ENCODE measurements around the gene TEF. TPM values are rescaled to one million over a fixed set of nuclear protein-coding genes. Genes with fewer than 3 reads are reported as not detected.

Gene TEF
- total RNA-seq, 6 experiments from 2014 or later, result 7.4 to 10.6 (median 9.4) TPM

DNA sequence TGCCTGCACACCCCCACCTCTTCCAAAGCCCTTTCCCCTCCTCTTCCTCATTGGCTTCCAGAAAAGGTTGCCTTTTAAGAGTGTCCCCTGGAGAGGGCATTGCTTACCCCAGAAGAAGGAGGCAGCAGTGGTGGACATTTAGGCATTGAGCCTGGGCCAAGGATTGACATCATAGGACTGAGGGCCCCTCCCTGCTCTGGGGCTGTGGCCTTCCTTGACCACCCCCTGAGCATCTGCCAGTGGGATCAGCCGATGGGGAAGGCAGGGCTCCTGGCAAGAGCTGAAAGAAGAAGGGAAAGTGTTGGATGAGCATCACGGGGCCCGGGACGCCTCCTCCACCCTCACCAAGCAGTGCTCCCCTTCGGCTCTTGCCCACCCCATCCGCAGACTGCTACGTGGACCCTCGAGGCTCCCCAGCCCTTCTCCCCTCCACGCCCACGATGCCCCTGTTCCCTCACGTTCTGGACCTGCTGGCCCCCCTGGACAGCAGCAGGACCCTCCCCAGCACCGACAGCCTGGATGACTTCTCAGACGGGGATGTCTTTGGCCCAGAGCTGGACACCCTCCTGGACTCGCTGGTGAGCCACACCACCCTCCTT lies 43.0 kb upstream of the TEF start:
- peaks cover 13% of the 10 kb centered on the region for H3K36me3 Mint-ChIP-seq (ENCODE audit: low read depth)
- no peaks in the 10 kb centered on the region for H3K4me1 Mint-ChIP-seq (ENCODE audit: low read depth)
- no peak overlapping the region for H3K4me3 Mint-ChIP-seq
- peaks cover 1% of the 10 kb centered on the region for H3K27me3 Mint-ChIP-seq (ENCODE audit: insufficient read depth)
- TF ChIP-seq, protein P1, sequence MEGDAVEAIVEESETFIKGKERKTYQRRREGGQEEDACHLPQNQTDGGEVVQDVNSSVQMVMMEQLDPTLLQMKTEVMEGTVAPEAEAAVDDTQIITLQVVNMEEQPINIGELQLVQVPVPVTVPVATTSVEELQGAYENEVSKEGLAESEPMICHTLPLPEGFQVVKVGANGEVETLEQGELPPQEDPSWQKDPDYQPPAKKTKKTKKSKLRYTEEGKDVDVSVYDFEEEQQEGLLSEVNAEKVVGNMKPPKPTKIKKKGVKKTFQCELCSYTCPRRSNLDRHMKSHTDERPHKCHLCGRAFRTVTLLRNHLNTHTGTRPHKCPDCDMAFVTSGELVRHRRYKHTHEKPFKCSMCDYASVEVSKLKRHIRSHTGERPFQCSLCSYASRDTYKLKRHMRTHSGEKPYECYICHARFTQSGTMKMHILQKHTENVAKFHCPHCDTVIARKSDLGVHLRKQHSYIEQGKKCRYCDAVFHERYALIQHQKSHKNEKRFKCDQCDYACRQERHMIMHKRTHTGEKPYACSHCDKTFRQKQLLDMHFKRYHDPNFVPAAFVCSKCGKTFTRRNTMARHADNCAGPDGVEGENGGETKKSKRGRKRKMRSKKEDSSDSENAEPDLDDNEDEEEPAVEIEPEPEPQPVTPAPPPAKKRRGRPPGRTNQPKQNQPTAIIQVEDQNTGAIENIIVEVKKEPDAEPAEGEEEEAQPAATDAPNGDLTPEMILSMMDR (IDR thresholded peaks at IDR 0.05), result no peak
- no peak overlapping the region; the same call in 1 of the 2 replicates for H3K27ac Mint-ChIP-seq
- no peak for DNase-seq
- H3K9me3 Mint-ChIP-seq, result no peaks in the 10 kb centered on the region

DNA sequence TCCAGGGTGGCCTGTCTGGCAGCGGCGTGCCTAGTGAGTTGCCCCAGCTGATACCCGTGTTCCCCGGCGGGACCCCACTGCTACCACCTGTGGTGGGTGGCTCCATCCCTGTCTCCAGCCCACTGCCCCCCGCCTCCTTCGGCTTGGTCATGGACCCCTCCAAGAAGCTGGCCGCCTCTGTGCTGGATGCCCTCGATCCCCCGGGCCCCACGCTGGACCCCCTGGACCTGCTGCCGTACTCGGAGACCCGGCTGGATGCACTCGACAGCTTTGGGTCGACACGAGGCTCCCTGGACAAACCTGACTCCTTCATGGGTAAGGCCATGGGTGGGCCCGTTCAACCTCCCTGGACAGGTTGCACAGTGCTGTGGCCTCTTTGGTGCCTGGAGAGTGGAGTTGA lies 41.9 kb upstream of the TEF start:
- TF ChIP-seq, protein P1 (IDR thresholded peaks at IDR 0.05), result no peak
- DNase-seq, result no peak
- no peaks in the 10 kb centered on the region for H3K4me1 Mint-ChIP-seq (ENCODE audit: low read depth)
- H3K4me3 Mint-ChIP-seq, result no peak overlapping the region
- H3K27ac Mint-ChIP-seq, result no peak overlapping the region
- no peaks in the 10 kb centered on the region for H3K9me3 Mint-ChIP-seq
- peaks cover 17% of the 10 kb centered on the region for H3K36me3 Mint-ChIP-seq (ENCODE audit: low read depth)
- peaks cover 3% of the 10 kb centered on the region for H3K27me3 Mint-ChIP-seq (ENCODE audit: insufficient read depth)

DNA sequence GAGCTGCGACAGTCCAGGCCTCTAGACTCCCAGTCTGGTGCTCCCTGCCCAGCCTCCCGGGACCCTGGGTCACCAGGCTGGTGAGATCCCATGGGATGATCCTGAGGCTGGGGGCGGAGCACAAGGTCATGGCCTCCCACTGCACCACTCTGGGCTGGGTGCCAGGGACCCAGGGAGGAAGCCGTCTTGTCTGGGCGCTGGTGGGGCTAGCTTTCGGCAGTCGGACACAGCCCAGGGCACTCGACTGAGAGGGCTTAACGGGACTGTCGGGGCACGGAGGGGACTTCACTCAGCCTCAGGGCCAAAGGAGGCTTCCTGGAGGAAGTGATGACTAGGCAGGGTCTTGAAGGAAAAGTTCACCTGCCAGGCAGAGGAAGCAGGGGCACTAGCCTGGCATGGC lies 41.4 kb upstream of the TEF start:
- Mint-ChIP-seq H3K27ac (peak overlapping the region; percentile 31; the same call in 1 of the 2 replicates), H3K9me3 (no peaks in the 10 kb centered on the region), H3K4me3 (no peak overlapping the region), H3K4me1 (ENCODE audit: low read depth) (no peaks in the 10 kb centered on the region), H3K36me3 (ENCODE audit: low read depth) (peaks cover 13% of the 10 kb centered on the region), H3K27me3 (ENCODE audit: insufficient read depth) (peaks cover 3% of the 10 kb centered on the region)
- DNase-seq, result no peak
- TF ChIP-seq, protein P1 (IDR thresholded peaks at IDR 0.05), result no peak

DNA sequence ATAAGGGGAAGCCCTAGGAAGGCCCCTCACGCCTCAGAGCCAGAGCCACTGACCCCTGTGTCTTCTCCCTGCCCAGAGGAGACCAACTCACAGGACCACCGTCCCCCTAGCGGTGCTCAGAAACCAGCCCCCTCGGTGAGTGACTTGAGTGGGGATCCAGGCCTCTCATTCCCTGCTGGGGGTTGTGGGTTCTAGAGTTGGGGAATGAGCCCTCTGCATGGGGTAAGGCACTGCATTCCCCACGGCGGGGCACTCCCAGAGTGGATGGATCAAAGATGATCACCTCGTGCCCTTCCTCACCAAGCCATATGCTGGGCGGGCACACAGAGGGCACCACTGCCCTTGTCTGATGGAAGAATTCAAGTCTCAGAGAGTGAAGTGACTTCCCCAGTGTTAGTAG lies 40.7 kb upstream of the TEF start:
- DNase-seq, result no peak
- no peak overlapping the region for H3K4me3 Mint-ChIP-seq
- no peaks in the 10 kb centered on the region for H3K4me1 Mint-ChIP-seq (ENCODE audit: low read depth)
- H3K27me3 Mint-ChIP-seq (ENCODE audit: insufficient read depth), result peaks cover 2% of the 10 kb centered on the region
- no peak overlapping the region for H3K27ac Mint-ChIP-seq
- TF ChIP-seq, protein P1 (IDR thresholded peaks at IDR 0.05), result no peak
- H3K9me3 Mint-ChIP-seq, result no peaks in the 10 kb centered on the region
- H3K36me3 Mint-ChIP-seq (ENCODE audit: low read depth), result peaks cover 7% of the 10 kb centered on the region

DNA sequence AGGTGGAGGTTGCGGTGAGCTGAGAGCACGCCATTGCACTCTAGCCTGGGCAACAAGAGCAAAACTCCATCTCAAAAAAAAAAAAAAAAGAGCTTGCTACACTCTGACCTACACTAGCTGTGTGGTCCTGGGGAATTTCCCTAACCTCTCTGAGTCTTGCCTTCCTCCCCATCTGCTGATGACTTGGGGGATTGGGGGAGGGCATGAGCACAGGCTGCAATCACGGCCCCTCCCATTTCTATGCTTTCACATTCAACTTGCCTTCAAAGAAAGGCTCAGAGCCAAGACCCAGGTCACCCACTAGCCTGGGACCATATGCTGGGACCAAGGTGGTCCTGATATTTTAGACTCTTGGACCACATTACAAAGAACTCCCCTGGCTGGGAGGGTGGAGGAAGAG lies 39.8 kb upstream of the TEF start:
- no peaks in the 10 kb centered on the region for H3K4me1 Mint-ChIP-seq (ENCODE audit: low read depth)
- no peak overlapping the region for H3K27ac Mint-ChIP-seq
- H3K4me3 Mint-ChIP-seq, result no peak overlapping the region
- peaks cover 2% of the 10 kb centered on the region for H3K27me3 Mint-ChIP-seq (ENCODE audit: insufficient read depth)
- H3K36me3 Mint-ChIP-seq (ENCODE audit: low read depth), result peaks cover 7% of the 10 kb centered on the region
- TF ChIP-seq, protein P1 (IDR thresholded peaks at IDR 0.05), result no peak
- H3K9me3 Mint-ChIP-seq, result no peaks in the 10 kb centered on the region
- DNase-seq, result no peak

All from HFFc6 (cell line).